GM23338 (cell line): ENCODE measurements around the gene PDE4D. TPM values are rescaled to one million over a fixed set of nuclear protein-coding genes. Genes with fewer than 3 reads are reported as not detected.

ENCODE experiments used
- CREB1 ChIP-seq: fragments of 250-450 bp; sonication (Bioruptor Pico); IDR thresholded peaks from 2 replicates; pipeline ENCODE4 v1.5.0; 2020; ENCODE audit warnings: low read depth, mild to moderate bottlenecking, moderate library complexity
- EZH2phosphoT487 ChIP-seq: fragments of 200-600 bp; sonication (generic); IDR thresholded peaks from one replicate; pipeline ENCODE4 v1.8.1; 2018; ENCODE audit warnings: antibody characterized with exemption; ENCODE audit not compliant: unreplicated experiment
- JUNB ChIP-seq: IDR thresholded peaks from one replicate; pipeline ENCODE4 v1.6.1; 2016; ENCODE audit warnings: antibody characterized with exemption; ENCODE audit not compliant: unreplicated experiment
- NANOG ChIP-seq: IDR thresholded peaks from 2 replicates; pipeline ENCODE4 v1.6.1; 2016; ENCODE audit warnings: antibody characterized with exemption, borderline replicate concordance
- POLR2AphosphoS5 ChIP-seq: IDR thresholded peaks from 2 replicates; pipeline ENCODE4 v1.6.1; 2016; ENCODE audit warnings: antibody characterized with exemption, low read depth
- ZNF114 ChIP-seq: fragments of 250-450 bp; sonication (Bioruptor Pico); IDR thresholded peaks from 2 replicates; pipeline ENCODE4 v1.5.0; 2020; ENCODE audit warnings: mild to moderate bottlenecking, moderate library complexity
- ZNF331 ChIP-seq: fragments of 250-450 bp; sonication (Bioruptor Pico); IDR thresholded peaks from 2 replicates; pipeline ENCODE4 v1.5.0; 2020; ENCODE audit warnings: low read depth, mild to moderate bottlenecking, moderate library complexity
- polyA plus RNA-seq: library from polyadenylated mRNA; unstranded; fragments of >200 nt; fragmentation: Nextera tagmentation; extraction: Ambion mirVana; gene quantifications from 2 replicates; pipeline ENCODE4 v1.2.1, GENCODE V29; 2016
- total RNA-seq: library from RNA; depleted of rRNA; stranded (reverse); fragments of >200 nt; shearing (Covaris generic); gene quantifications from 2 replicates; pipeline ENCODE4 v1.2.3, GENCODE V29; 2014
- TF ChIP-seq, protein P1 (sequence below): fragments of 250-450 bp; sonication (Bioruptor Pico); IDR thresholded peaks from 2 replicates; pipeline ENCODE4 v1.5.0; 2020; ENCODE audit warnings: mild to moderate bottlenecking, moderate library complexity
- TF ChIP-seq, protein P2 (sequence below), 2 experiments: fragments of 200-600 bp in 1 of 2; sonication (generic) in 1 of 2; conservative IDR thresholded peaks; 2 replicates each; pipeline versions ENCODE4 v1.5.1 to v1.6.1; 2016 to 2017; ENCODE audit warnings: antibody characterized with exemption in 2 of 2, low read depth in 2 of 2, mild to moderate bottlenecking in 2 of 2, moderate library complexity in 1 of 2
- TF ChIP-seq, protein P3 (sequence below): IDR thresholded peaks from 2 replicates; pipeline ENCODE4 v1.6.1; 2016; ENCODE audit warnings: antibody characterized with exemption

The PDE4D gene
- total and polyA plus RNA-seq, 2 experiments from 2014 or later = 2.1 to 4.7 TPM

DNA sequence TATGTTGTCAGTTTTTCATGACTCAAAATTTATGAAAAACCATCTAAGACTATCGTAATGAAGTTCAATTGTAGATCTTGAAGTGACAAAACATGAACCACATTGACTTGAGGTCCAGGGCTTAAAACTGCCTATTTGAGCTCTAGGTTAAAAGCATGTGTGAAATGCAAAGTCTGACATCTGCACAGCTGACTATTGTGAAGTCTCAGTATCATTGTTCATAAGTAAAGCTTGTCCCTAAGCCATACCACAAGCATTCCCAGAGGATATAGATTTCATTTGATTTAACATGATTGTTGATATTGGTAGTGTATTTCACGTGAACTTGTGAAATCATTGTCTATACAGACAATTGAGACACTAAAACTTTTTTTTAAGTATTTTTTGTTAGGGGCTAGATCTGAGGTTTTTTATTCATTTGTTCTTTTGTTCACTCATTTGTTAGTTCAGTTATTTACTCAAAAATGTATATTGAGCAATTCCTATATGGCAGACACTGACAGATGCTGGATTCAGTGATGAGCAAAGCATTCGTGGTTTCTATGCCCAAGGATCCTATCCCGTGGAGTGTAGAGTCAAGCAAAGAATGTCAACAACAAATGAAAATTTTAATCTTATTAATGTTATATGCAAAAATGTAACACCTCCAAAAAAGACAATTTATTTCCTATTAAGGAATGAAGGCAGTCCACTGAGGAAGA is 825.4 kb downstream of the PDE4D start (continued):
- TF ChIP-seq, protein P1, sequence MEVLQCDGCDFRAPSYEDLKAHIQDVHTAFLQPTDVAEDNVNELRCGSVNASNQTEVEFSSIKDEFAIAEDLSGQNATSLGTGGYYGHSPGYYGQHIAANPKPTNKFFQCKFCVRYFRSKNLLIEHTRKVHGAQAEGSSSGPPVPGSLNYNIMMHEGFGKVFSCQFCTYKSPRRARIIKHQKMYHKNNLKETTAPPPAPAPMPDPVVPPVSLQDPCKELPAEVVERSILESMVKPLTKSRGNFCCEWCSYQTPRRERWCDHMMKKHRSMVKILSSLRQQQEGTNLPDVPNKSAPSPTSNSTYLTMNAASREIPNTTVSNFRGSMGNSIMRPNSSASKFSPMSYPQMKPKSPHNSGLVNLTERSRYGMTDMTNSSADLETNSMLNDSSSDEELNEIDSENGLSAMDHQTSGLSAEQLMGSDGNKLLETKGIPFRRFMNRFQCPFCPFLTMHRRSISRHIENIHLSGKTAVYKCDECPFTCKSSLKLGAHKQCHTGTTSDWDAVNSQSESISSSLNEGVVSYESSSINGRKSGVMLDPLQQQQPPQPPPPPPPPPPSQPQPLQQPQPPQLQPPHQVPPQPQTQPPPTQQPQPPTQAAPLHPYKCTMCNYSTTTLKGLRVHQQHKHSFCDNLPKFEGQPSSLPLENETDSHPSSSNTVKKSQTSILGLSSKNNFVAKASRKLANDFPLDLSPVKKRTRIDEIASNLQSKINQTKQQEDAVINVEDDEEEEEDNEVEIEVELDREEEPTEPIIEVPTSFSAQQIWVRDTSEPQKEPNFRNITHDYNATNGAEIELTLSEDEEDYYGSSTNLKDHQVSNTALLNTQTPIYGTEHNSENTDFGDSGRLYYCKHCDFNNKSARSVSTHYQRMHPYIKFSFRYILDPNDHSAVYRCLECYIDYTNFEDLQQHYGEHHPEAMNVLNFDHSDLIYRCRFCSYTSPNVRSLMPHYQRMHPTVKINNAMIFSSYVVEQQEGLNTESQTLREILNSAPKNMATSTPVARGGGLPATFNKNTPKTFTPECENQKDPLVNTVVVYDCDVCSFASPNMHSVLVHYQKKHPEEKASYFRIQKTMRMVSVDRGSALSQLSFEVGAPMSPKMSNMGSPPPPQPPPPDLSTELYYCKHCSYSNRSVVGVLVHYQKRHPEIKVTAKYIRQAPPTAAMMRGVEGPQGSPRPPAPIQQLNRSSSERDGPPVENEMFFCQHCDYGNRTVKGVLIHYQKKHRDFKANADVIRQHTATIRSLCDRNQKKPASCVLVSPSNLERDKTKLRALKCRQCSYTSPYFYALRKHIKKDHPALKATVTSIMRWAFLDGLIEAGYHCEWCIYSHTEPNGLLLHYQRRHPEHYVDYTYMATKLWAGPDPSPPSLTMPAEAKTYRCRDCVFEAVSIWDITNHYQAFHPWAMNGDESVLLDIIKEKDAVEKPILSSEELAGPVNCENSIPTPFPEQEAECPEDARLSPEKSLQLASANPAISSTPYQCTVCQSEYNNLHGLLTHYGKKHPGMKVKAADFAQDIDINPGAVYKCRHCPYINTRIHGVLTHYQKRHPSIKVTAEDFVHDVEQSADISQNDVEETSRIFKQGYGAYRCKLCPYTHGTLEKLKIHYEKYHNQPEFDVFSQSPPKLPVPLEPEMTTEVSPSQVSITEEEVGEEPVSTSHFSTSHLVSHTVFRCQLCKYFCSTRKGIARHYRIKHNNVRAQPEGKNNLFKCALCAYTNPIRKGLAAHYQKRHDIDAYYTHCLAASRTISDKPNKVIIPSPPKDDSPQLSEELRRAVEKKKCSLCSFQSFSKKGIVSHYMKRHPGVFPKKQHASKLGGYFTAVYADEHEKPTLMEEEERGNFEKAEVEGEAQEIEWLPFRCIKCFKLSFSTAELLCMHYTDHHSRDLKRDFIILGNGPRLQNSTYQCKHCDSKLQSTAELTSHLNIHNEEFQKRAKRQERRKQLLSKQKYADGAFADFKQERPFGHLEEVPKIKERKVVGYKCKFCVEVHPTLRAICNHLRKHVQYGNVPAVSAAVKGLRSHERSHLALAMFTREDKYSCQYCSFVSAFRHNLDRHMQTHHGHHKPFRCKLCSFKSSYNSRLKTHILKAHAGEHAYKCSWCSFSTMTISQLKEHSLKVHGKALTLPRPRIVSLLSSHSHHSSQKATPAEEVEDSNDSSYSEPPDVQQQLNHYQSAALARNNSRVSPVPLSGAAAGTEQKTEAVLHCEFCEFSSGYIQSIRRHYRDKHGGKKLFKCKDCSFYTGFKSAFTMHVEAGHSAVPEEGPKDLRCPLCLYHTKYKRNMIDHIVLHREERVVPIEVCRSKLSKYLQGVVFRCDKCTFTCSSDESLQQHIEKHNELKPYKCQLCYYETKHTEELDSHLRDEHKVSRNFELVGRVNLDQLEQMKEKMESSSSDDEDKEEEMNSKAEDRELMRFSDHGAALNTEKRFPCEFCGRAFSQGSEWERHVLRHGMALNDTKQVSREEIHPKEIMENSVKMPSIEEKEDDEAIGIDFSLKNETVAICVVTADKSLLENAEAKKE (CRISPR knock-in tag) = no peak
- TF ChIP-seq, protein P2, sequence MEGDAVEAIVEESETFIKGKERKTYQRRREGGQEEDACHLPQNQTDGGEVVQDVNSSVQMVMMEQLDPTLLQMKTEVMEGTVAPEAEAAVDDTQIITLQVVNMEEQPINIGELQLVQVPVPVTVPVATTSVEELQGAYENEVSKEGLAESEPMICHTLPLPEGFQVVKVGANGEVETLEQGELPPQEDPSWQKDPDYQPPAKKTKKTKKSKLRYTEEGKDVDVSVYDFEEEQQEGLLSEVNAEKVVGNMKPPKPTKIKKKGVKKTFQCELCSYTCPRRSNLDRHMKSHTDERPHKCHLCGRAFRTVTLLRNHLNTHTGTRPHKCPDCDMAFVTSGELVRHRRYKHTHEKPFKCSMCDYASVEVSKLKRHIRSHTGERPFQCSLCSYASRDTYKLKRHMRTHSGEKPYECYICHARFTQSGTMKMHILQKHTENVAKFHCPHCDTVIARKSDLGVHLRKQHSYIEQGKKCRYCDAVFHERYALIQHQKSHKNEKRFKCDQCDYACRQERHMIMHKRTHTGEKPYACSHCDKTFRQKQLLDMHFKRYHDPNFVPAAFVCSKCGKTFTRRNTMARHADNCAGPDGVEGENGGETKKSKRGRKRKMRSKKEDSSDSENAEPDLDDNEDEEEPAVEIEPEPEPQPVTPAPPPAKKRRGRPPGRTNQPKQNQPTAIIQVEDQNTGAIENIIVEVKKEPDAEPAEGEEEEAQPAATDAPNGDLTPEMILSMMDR (conservative IDR thresholded peaks at IDR 0.05; ENCODE audit: low read depth in 2 of 2) = no peak
- TF ChIP-seq CREB1 (no peak), JUNB (no peak), ZNF331 (no peak), EZH2phosphoT487 (no peak), ZNF114 (CRISPR knock-in tag) (no peak), POLR2AphosphoS5 (no peak), NANOG (no peak)
- TF ChIP-seq, protein P3, sequence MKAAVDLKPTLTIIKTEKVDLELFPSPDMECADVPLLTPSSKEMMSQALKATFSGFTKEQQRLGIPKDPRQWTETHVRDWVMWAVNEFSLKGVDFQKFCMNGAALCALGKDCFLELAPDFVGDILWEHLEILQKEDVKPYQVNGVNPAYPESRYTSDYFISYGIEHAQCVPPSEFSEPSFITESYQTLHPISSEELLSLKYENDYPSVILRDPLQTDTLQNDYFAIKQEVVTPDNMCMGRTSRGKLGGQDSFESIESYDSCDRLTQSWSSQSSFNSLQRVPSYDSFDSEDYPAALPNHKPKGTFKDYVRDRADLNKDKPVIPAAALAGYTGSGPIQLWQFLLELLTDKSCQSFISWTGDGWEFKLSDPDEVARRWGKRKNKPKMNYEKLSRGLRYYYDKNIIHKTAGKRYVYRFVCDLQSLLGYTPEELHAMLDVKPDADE = no peak
